Spleen (tissue), 7 donors: ENCODE data around the gene KCNJ9.

Experiments
- CTCF ChIP-seq, 11 experiments: fragments of 200-600 bp in 7 of 11; fragments of 450-650 bp in 4 of 11; sonication (generic) in 4 of 11; IDR thresholded peaks in 8 of 11; conservative IDR thresholded peaks in 3 of 11; 1 replicate in 7 of 11; 2 replicates in 4 of 11; pipeline versions ENCODE4 v1.4.0 to v1.8.0; 2016 to 2021; ENCODE audit warnings: antibody characterized with exemption in 11 of 11, inconsistent platforms in 4 of 11, mild to moderate bottlenecking in 1 of 11
- POLR2AphosphoS5 ChIP-seq, 3 donors: sonication (generic); formaldehyde crosslinking; IDR thresholded peaks; one replicate each; pipeline ENCODE4 v1.5.1; 2017; ENCODE audit warnings: antibody characterized with exemption in 3 of 3
- donor health status: DM: no; HTN: no; CAD: no; lungs with moderate emphysema.
- donor health status: DM: no; HTN: no; CAD: no.
- donor health status: DM: no; HTN: no; CAD: no.

GRCh38 chr1:160097911-160098851, 16.8 kb downstream of the KCNJ9 start, which contains the start of gene IGSF8:
- no peak for TF ChIP-seq CTCF (IDR thresholded peaks at IDR 0.05 in 8 of 11, conservative IDR thresholded peaks at IDR 0.05 in 3 of 11)
- peak; percentile 51 to 80 (median 64) for TF ChIP-seq POLR2AphosphoS5 (IDR thresholded peaks at IDR 0.05)
